Liver (tissue), 9 donors: ENCODE measurements around the gene HAPLN2. TPM values are rescaled to one million over a fixed set of nuclear protein-coding genes. Genes with fewer than 3 reads are reported as not detected.
"Not testable (repeated sequence)": the region's sequence is repeated elsewhere in the genome, so short reads cannot be mapped to it uniquely, and the experiment has no call there.

Experiments
- DNase-seq: peaks from one replicate; pipeline ENCODE4 v3.0.0-alpha.2; 2017; ENCODE audit warnings: low spot score
- H3K27ac ChIP-seq, 2 donors: one replicate each; pipeline ENCODE4 v1.7.0; 2013; ENCODE audit warnings: inconsistent platforms in 2 of 2, low read length in 2 of 2, control low read depth in 1 of 2, low read depth in 1 of 2, mild to moderate bottlenecking in 1 of 2
- H3K27me3 ChIP-seq, 4 donors: one replicate each; pipeline versions ENCODE4 v1.6.1 to v1.7.0; 2013; ENCODE audit warnings: low read length in 3 of 4, inconsistent platforms in 1 of 4, mild to moderate bottlenecking in 1 of 4, moderate library complexity in 1 of 4; ENCODE audit not compliant: control insufficient read depth in 4 of 4, insufficient read depth in 4 of 4
- H3K36me3 ChIP-seq, 4 donors: one replicate each; pipeline versions ENCODE4 v1.6.1 to v1.7.0; 2013; ENCODE audit warnings: low read length in 3 of 4, mild to moderate bottlenecking in 3 of 4, low read depth in 1 of 4, moderate library complexity in 1 of 4; ENCODE audit not compliant: control insufficient read depth in 4 of 4, insufficient read depth in 3 of 4
- H3K4me1 ChIP-seq, 4 donors: one replicate each; pipeline versions ENCODE4 v1.6.1 to v1.7.0; 2013; ENCODE audit warnings: low read length in 3 of 4, mild to moderate bottlenecking in 3 of 4, moderate library complexity in 1 of 4; ENCODE audit not compliant: control insufficient read depth in 4 of 4, insufficient read depth in 4 of 4
- H3K4me3 ChIP-seq, 3 donors: one replicate each; pipeline versions ENCODE4 v1.6.1 to v1.7.0; 2013; ENCODE audit warnings: low read length in 3 of 3, control low read depth in 1 of 3, low read depth in 1 of 3, mild to moderate bottlenecking in 1 of 3
- H3K9ac ChIP-seq, 2 donors: one replicate each; pipeline ENCODE4 v1.7.0; 2013; ENCODE audit warnings: low read length in 2 of 2, mild to moderate bottlenecking in 2 of 2, moderate library complexity in 2 of 2, control low read depth in 1 of 2, low read depth in 1 of 2
- H3K9me3 ChIP-seq, 4 donors: one replicate each; pipeline versions ENCODE4 v1.6.1 to v1.7.0; 2013; ENCODE audit warnings: low read length in 3 of 4; ENCODE audit not compliant: control insufficient read depth in 4 of 4
- ATF3 ChIP-seq: IDR thresholded peaks from 2 replicates; pipeline ENCODE4 v1.6.1; 2016; ENCODE audit warnings: antibody characterized with exemption
- EGR1 ChIP-seq, 2 donors: IDR thresholded peaks; 2 replicates each; pipeline ENCODE4 v1.6.1; 2016 to 2018; ENCODE audit warnings: antibody characterized with exemption in 2 of 2, low read depth in 2 of 2
- FOXA1 ChIP-seq: IDR thresholded peaks from 2 replicates; pipeline ENCODE4 v1.6.1; 2016; ENCODE audit warnings: antibody characterized with exemption
- FOXA2 ChIP-seq: IDR thresholded peaks from 2 replicates; pipeline ENCODE4 v1.6.1; 2016; ENCODE audit warnings: antibody characterized with exemption
- GABPA ChIP-seq, 2 donors: IDR thresholded peaks in 1 of 2; conservative IDR thresholded peaks in 1 of 2; 2 replicates each; pipeline ENCODE4 v1.6.1; 2016; ENCODE audit warnings: antibody characterized with exemption in 2 of 2, mild to moderate bottlenecking in 1 of 2, moderate library complexity in 1 of 2
- HNF4G ChIP-seq: IDR thresholded peaks from 2 replicates; pipeline ENCODE4 v1.6.1; 2016; ENCODE audit warnings: antibody characterized with exemption
- JUND ChIP-seq, 2 donors: IDR thresholded peaks; 2 replicates each; pipeline ENCODE4 v1.6.1; 2016; ENCODE audit warnings: antibody characterized with exemption in 2 of 2
- MAX ChIP-seq: IDR thresholded peaks from 2 replicates; pipeline ENCODE4 v1.6.1; 2016; ENCODE audit warnings: antibody characterized with exemption
- NR2F2 ChIP-seq: IDR thresholded peaks from 2 replicates; pipeline ENCODE4 v1.6.1; 2016; ENCODE audit warnings: antibody characterized with exemption
- RAD21 ChIP-seq, 2 donors: IDR thresholded peaks; 2 replicates each; pipeline ENCODE4 v1.6.1; 2016; ENCODE audit warnings: antibody characterized with exemption in 2 of 2, mild to moderate bottlenecking in 2 of 2
- RXRA ChIP-seq, 2 donors: IDR thresholded peaks; 2 replicates each; pipeline ENCODE4 v1.6.1; 2017 to 2018; ENCODE audit warnings: antibody characterized with exemption in 2 of 2, mild to moderate bottlenecking in 1 of 2
- YY1 ChIP-seq: IDR thresholded peaks from 2 replicates; pipeline ENCODE4 v1.6.1; 2016; ENCODE audit warnings: antibody characterized with exemption, mild to moderate bottlenecking
- WGBS: extraction: QIAGEN DNeasy Blood & Tissue Kit; methylation state at CpG from one replicate; pipeline ENCODE4 v1.1.7; 2013; 5-methylcytosine and 5-hydroxymethylcytosine counted together
- polyA plus RNA-seq, 2 donors: library from polyadenylated mRNA; stranded (reverse) in 1 of 2; unstranded in 1 of 2; fragments of 200-250 nt in 1 of 2; fragments of >200 nt in 1 of 2; fragmentation: Nextera tagmentation in 1 of 2; extraction: Ambion mirVana in 1 of 2; gene quantifications; one replicate each; pipeline versions ENCODE4 v1.2.1 to v1.2.3, GENCODE V29; 2013 to 2015
- total RNA-seq, 2 donors: library from RNA; depleted of rRNA; stranded (reverse); fragments of >200 nt; gene quantifications; one replicate each; pipeline ENCODE4 v1.2.3, GENCODE V29; 2014
- TF ChIP-seq, protein P1 (sequence below): fragments of 150-350 bp; IDR thresholded peaks from 2 replicates; pipeline ENCODE4 v1.5.1; 2017; ENCODE audit warnings: improper control_type of control experiment, low read depth, low read length; ENCODE audit not compliant: missing input control
- donor health status: healthy.
- donor health status: healthy.
- donor health status: healthy.
- donor health status: healthy.
- donor health status: healthy.

The HAPLN2 gene
- total and polyA plus RNA-seq, 4 donors, result 0.03 to 0.08 TPM; not detected in 2

DNA sequence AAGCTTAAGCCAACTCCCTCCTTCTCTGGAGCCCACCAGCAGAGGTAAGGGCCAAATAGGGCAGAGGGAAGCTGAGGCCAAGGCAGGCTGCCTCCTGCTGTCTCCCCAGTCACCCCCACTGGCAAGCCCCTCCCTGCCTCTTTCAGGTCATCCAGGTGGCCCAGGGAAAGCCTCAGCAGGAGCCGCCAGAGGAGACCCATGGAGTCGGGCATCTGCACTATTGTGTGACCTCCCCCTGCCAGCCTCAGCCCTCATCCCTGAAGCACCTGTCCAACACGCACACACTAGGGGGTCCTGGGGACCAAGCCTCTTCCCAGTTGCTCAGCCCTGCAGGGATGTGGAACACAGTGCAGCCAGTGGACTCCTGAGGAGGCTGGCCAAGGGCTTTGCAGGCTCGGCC is 32.9 kb upstream of the HAPLN2 start:
- TF ChIP-seq HNF4G, result no peak
- H3K36me3 ChIP-seq, result no peaks in the 10 kb centered on the region
- H3K9ac ChIP-seq, result no peak overlapping the region
- 75% methylated on average over 4 of the region's 4 CpGs for WGBS
- H3K27me3 ChIP-seq, result peaks cover 0 to 2% (median 0%) of the 10 kb centered on the region in 4 donors
- peaks cover 0 to 4% (median 2%) of the 10 kb centered on the region in 4 donors for H3K4me1 ChIP-seq
- H3K9me3 ChIP-seq, result no peaks in the 10 kb centered on the region
- H3K4me3 ChIP-seq, result no peak overlapping the region
- no peak for DNase-seq
- no peak overlapping the region for H3K27ac ChIP-seq

GRCh38 chr1:156586892-156587477 is 32.2 kb upstream of the HAPLN2 start:
- Histone ChIP-seq H3K36me3 (no peaks in the 10 kb centered on the region), H3K4me3 (no peak overlapping the region), H3K27me3 (peaks cover 0 to 2% (median 0%) of the 10 kb centered on the region in 4 donors), H3K9me3 (no peaks in the 10 kb centered on the region), H3K4me1 (peaks cover 0 to 7% (median 3%) of the 10 kb centered on the region in 4 donors), H3K27ac (no peak overlapping the region), H3K9ac (no peak overlapping the region)
- WGBS, result 91% methylated on average over 3 of the region's 3 CpGs
- TF ChIP-seq HNF4G (no peak), JUND (IDR thresholded peaks at IDR 0.05) (no peak), RAD21 (IDR thresholded peaks at IDR 0.05) (no peak), ATF3 (no peak), FOXA1 (no peak), NR2F2 (no peak), EGR1 (IDR thresholded peaks at IDR 0.05; ENCODE audit: low read depth in 2 of 2) (no peak), GABPA (IDR thresholded peaks at IDR 0.05 in 1 of 2, conservative IDR thresholded peaks at IDR 0.05 in 1 of 2) (no peak), YY1 (no peak), RXRA (IDR thresholded peaks at IDR 0.05) (no peak), MAX (no peak), FOXA2 (no peak)
- TF ChIP-seq, protein P1, sequence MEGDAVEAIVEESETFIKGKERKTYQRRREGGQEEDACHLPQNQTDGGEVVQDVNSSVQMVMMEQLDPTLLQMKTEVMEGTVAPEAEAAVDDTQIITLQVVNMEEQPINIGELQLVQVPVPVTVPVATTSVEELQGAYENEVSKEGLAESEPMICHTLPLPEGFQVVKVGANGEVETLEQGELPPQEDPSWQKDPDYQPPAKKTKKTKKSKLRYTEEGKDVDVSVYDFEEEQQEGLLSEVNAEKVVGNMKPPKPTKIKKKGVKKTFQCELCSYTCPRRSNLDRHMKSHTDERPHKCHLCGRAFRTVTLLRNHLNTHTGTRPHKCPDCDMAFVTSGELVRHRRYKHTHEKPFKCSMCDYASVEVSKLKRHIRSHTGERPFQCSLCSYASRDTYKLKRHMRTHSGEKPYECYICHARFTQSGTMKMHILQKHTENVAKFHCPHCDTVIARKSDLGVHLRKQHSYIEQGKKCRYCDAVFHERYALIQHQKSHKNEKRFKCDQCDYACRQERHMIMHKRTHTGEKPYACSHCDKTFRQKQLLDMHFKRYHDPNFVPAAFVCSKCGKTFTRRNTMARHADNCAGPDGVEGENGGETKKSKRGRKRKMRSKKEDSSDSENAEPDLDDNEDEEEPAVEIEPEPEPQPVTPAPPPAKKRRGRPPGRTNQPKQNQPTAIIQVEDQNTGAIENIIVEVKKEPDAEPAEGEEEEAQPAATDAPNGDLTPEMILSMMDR, result no peak
- no peak for DNase-seq

DNA sequence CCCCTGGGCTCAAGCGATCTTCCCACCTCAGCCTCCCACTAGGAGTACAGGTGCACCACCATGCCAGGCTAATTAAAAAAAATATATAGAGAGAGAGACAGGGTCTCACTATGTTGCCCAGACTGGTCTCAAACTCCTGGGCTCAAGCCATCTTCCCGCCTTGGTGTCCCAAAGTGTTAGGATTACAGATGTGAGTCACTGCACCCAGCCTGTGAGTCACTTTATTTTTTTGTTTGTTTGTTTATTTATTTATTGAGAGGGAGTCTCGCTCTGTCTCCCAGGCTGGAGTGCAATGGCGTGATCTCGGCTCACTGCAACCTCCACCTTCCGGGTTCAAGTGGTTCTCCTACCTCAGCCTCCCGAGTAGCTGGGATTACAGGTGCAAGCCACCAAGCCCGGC is 31.3 kb upstream of the HAPLN2 start:
- H3K9ac ChIP-seq, H3K27me3 ChIP-seq, DNase-seq, H3K27ac ChIP-seq, H3K4me3 ChIP-seq, H3K9me3 ChIP-seq, H3K36me3 ChIP-seq: not testable (repeated sequence)
- H3K4me1 ChIP-seq, result peaks cover 3 to 15% (median 9%) of the 10 kb centered on the region in 4 donors
- 89% methylated on average over 8 of the region's 8 CpGs for WGBS
